HepG2 (cell line): ENCODE measurements around the gene DNAJA3.

Experiments used
- CTCF ChIP-seq: sonication (generic); formaldehyde crosslinking; IDR thresholded peaks from 2 replicates; pipeline ENCODE4 v1.5.0; 2020; ENCODE audit warnings: mild to moderate bottlenecking, missing genetic modification reagents, moderate library complexity
- EP300 ChIP-seq, 3 experiments: sonication (generic) in 1 of 3; formaldehyde crosslinking in 1 of 3; IDR thresholded peaks; 2 replicates each; pipeline versions ENCODE4 v1.5.1 to v1.6.1; 2011 to 2020; ENCODE audit warnings: low read depth in 2 of 3, low read length in 2 of 3, borderline replicate concordance in 1 of 3, improper control_type of control experiment in 1 of 3, mild to moderate bottlenecking in 1 of 3, missing genetic modification reagents in 1 of 3, moderate library complexity in 1 of 3
- FOSL2 ChIP-seq: sonication (generic); formaldehyde crosslinking; IDR thresholded peaks from 2 replicates; pipeline ENCODE4 v1.4.0; 2020; ENCODE audit warnings: missing genetic modification reagents
- NFYB ChIP-seq: sonication (generic); formaldehyde crosslinking; IDR thresholded peaks from 2 replicates; pipeline ENCODE4 v1.4.0; 2020; ENCODE audit warnings: missing genetic modification reagents
- ZSCAN9 ChIP-seq: IDR thresholded peaks from 2 replicates; pipeline ENCODE4 v1.6.1; 2016; ENCODE audit warnings: borderline replicate concordance
- TF ChIP-seq, protein P1 (sequence below), 2 experiments: sonication (generic) in 1 of 2; formaldehyde crosslinking in 1 of 2; IDR thresholded peaks; 2 replicates each; pipeline versions ENCODE4 v1.5.1 to v1.6.1; 2011 to 2020; ENCODE audit warnings: borderline replicate concordance in 1 of 2, low read depth in 1 of 2, low read length in 1 of 2, mild to moderate bottlenecking in 1 of 2, missing genetic modification reagents in 1 of 2, moderate library complexity in 1 of 2

DNA sequence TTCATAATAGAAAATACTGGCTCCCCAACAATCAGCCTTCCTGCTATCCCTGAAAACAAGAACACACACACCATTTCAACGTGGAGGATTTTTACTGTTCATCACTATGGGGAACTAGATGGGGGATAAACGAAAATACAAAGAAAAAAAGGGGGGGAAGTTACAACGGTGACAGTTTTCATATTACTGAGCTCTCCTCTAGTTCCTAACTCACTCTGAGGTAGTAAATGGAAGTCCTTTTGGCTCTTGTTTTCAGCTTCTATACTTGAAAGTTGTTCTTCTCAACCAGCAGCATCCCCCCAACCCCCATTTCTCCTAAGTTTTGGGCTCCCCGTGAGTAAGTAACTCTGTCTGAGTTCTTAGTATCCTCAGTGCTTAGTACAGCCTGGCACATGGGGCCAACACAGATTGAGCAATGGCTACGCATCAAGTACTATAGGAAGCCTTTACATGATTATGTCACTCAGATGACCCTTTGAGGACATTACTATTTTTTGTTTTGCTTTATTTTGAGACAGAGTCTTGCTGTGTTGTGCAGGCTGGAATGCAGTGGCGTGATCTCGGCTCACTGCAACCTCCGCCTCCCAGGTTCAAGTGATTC, 5.1 kb upstream of the DNAJA3 start:
- TF ChIP-seq NFYB (CRISPR knock-in tag) (no peak), ZSCAN9 (no peak), EP300 (IDR thresholded peaks at IDR 0.05; ENCODE audit: low read depth in 2 of 2, low read length in 2 of 2) (no peak), EP300 (CRISPR knock-in tag; IDR thresholded peaks at IDR 0.05; ENCODE audit: borderline replicate concordance) (no peak), CTCF (CRISPR knock-in tag) (no peak), FOSL2 (CRISPR knock-in tag) (no peak)
- TF ChIP-seq, protein P1, sequence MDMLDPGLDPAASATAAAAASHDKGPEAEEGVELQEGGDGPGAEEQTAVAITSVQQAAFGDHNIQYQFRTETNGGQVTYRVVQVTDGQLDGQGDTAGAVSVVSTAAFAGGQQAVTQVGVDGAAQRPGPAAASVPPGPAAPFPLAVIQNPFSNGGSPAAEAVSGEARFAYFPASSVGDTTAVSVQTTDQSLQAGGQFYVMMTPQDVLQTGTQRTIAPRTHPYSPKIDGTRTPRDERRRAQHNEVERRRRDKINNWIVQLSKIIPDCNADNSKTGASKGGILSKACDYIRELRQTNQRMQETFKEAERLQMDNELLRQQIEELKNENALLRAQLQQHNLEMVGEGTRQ (IDR thresholded peaks at IDR 0.05; ENCODE audit: low read depth, low read length), result no peak
- TF ChIP-seq, protein P1 (CRISPR knock-in tag; IDR thresholded peaks at IDR 0.05; ENCODE audit: borderline replicate concordance), result no peak
